Measurements from ENCODE around the gene UROS. TPM values are rescaled to one million over a fixed set of nuclear protein-coding genes. Genes with fewer than 3 reads are reported as not detected.

Gene UROS
- total and polyA plus RNA-seq, 2 donors (not counting 3 experiments of a cell fraction or from before 2014, with no cell fraction given), result 38.4 to 42.0 TPM

DNA sequence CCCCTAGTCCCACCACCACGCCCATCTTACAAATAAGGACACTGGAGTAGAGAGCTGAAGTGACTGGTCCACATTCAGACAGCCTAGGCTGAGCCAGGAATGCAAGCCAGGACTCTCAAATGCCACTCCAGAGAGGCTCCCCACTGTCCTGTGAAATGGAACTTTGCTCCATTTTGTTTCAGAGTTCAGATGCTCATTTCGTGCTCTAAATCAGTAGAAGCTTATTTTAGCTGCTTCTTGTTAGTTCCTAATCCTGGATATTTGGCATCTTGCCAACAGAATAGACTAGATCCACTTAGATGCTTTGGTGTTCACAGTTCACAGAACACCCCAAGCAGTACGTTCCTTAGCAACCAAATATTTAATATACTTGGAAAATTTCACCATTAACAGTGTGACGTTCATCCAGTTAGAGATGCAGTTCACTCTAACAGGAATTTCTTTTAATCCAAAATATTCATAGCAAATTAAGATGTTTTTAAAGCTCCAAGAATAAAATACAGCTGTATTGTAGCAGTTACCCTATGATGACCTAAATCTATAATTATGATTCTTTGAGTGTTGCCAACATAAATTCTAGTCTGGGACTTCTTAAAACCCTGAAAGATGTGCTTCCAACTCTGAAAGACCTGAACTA, 54.7 kb downstream of the UROS start:
- no peaks in the 10 kb centered on the region for H4K20me1 ChIP-seq (replicated peaks; ENCODE audit: control insufficient read depth, extremely low read depth, insufficient read depth, low read length)
- dilution Hi-C loops (cut with MboI; ENCODE audit: extremely low pct_ligation_motif_present, low sequenced_read_pairs) (no loop called here), intact Hi-C loops (cut with micrococcal nuclease) (no loop called here)
- H3K4me1 ChIP-seq (ENCODE audit: control insufficient read depth, extremely low read depth, insufficient read depth, low read length), result no peaks in the 10 kb centered on the region
- H3K9me3 ChIP-seq (replicated peaks; ENCODE audit: control insufficient read depth, insufficient read depth, low read length), result no peaks in the 10 kb centered on the region
- H3K9me1 ChIP-seq (replicated peaks; ENCODE audit: control insufficient read depth, extremely low read depth, insufficient read depth, low read length), result no peaks in the 10 kb centered on the region
- no peak overlapping the region for H3K9ac ChIP-seq (replicated peaks; ENCODE audit: extremely low read depth, insufficient read depth, low read length)
- H3K27ac ChIP-seq (ENCODE audit: insufficient read depth, low read depth, low read length), result no peak overlapping the region
- H2AFZ ChIP-seq (ENCODE audit: low read depth, low read length), result no peak overlapping the region
- no peak overlapping the region for H3K4me2 ChIP-seq (ENCODE audit: insufficient read depth, low read length)
- no peak for FAIRE-seq
- TF ChIP-seq POLR2A (IDR thresholded peaks at IDR 0.05; ENCODE audit: low read depth, low read length) (no peak), FOS (IDR thresholded peaks at IDR 0.05; ENCODE audit: borderline replicate concordance, insufficient read depth, low read length) (no peak), EZH2 (IDR thresholded peaks at IDR 0.05; ENCODE audit: borderline replicate concordance, low read depth, low read length, severe bottlenecking) (no peak), POLR2AphosphoS5 (IDR thresholded peaks at IDR 0.05; ENCODE audit: insufficient read depth, low read depth, low read length) (no peak)
- TF ChIP-seq, protein P1, sequence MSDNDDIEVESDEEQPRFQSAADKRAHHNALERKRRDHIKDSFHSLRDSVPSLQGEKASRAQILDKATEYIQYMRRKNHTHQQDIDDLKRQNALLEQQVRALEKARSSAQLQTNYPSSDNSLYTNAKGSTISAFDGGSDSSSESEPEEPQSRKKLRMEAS (IDR thresholded peaks at IDR 0.05; ENCODE audit: insufficient read depth, insufficient read length), result no peak
- TF ChIP-seq, protein P2, sequence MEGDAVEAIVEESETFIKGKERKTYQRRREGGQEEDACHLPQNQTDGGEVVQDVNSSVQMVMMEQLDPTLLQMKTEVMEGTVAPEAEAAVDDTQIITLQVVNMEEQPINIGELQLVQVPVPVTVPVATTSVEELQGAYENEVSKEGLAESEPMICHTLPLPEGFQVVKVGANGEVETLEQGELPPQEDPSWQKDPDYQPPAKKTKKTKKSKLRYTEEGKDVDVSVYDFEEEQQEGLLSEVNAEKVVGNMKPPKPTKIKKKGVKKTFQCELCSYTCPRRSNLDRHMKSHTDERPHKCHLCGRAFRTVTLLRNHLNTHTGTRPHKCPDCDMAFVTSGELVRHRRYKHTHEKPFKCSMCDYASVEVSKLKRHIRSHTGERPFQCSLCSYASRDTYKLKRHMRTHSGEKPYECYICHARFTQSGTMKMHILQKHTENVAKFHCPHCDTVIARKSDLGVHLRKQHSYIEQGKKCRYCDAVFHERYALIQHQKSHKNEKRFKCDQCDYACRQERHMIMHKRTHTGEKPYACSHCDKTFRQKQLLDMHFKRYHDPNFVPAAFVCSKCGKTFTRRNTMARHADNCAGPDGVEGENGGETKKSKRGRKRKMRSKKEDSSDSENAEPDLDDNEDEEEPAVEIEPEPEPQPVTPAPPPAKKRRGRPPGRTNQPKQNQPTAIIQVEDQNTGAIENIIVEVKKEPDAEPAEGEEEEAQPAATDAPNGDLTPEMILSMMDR (IDR thresholded peaks at IDR 0.05; ENCODE audit: extremely low read depth in 1 of 2, insufficient read depth in 1 of 2, low read depth in 1 of 2, low read length in 2 of 2), result no peak
- BruUV-seq (replicated peaks), result no TSS peak
- ChIA-PET CTCF (no interaction called here), POLR2A (no interaction called here)
- H3K79me2 ChIP-seq (ENCODE audit: control insufficient read depth, insufficient read depth, low read length), result no peaks in the 10 kb centered on the region
- no peak for DNase-seq (ENCODE audit: low read depth, low spot score)
- H3K4me3 ChIP-seq (replicated peaks in 1 of 3; ENCODE audit: insufficient read depth in 1 of 3, low read depth in 1 of 3, low read length in 3 of 3), result no peak overlapping the region
- no peaks in the 10 kb centered on the region for H3K27me3 ChIP-seq (ENCODE audit: control insufficient read depth in 2 of 2, insufficient read depth in 2 of 2, low read length in 2 of 2)
- H3K36me3 ChIP-seq (ENCODE audit: control insufficient read depth in 2 of 2, extremely low read depth in 1 of 2, insufficient read depth in 2 of 2, low read length in 2 of 2), result peaks cover 4 to 11% of the 10 kb centered on the region in 2 experiments

Measured in endothelial cell of umbilical vein (primary cell).